SKM-1 treated with dmso at 0.1 percent for 144 hours (cell line): ENCODE data around the gene AEBP1.

Source experiments
- DNase-seq: peaks from one replicate; lab custom pipeline; 2025; ENCODE audit not compliant: unreplicated experiment; lab: John Stamatoyannopoulos, UW

Gene AEBP1

DNA sequence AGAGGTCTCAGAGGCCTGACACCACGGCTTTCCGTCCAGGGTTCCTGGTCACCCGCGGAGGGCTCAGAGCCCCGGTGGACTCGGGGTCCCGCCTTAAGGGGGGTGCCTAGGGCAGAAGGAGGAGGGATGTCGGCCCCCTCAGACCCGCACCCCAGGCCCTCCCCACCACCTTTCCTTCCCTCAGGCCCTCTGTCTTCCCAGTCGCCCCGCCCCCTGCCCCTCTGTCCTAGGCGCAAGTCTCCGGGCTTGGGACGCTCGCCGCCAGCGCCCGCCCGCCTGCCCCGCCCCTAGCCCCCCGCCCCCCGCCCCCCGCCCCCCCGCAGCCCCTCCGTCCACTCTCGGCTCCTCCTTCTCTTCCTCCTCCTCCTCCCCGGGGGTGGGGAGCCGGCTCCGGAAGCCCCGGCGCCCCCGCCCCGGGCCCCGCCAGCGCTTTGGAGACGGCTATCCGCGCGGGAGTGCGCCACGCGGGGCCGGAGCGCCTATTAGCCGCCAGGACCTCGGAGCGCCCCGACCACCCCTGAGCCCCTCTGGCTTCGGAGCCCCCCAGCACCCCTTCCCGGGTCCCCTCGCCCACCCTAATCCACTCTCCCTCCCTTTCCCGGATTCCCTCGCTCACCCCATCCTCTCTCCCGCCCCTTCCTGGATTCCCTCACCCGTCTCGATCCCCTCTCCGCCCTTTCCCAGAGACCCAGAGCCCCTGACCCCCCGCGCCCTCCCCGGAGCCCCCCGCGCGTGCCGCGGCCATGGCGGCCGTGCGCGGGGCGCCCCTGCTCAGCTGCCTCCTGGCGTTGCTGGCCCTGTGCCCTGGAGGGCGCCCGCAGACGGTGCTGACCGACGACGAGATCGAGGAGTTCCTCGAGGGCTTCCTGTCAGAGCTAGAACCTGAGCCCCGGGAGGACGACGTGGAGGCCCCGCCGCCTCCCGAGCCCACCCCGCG is at the start of gene AEBP1:
Gene AEBP1, plus strand, starts transcription at position 423 of the 937 bp plus-strand sequence. Its CDS starts 321 bp downstream, at position 744.
- DNase-seq, result no peak

DNA sequence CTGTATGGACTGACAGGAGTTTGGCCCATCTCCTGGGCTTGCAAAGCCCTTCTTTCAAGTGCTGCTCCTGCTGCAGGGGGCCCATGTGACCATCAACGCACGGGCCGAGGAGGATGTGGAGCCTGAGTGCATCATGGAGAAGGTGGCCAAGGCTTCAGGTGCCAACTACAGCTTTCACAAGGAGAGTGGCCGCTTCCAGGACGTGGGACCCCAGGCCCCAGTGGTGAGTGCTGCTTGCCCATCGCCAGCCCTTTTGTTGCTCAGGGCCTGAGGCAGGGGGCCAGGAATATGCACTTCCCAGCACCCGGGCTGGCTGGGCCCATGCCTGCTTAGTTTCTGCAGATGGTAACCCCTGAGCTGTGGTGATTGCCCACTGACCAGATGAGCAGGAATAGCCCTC is 47.5 kb upstream of the AEBP1 start:
- DNase-seq, result no peak

GRCh38 chr7:44057181-44057848 is 46.8 kb upstream of the AEBP1 start:
- no peak for DNase-seq

- DNase-seq, result no peak
Observed at GRCh38 chr7:44057849-44058758, 46.0 kb upstream of the AEBP1 start.

GRCh38 chr7:44058759-44059218 is 45.4 kb upstream of the AEBP1 start:
- no peak for DNase-seq

GRCh38 chr7:44059219-44060090 is 44.7 kb upstream of the AEBP1 start:
- no peak for DNase-seq

DNA sequence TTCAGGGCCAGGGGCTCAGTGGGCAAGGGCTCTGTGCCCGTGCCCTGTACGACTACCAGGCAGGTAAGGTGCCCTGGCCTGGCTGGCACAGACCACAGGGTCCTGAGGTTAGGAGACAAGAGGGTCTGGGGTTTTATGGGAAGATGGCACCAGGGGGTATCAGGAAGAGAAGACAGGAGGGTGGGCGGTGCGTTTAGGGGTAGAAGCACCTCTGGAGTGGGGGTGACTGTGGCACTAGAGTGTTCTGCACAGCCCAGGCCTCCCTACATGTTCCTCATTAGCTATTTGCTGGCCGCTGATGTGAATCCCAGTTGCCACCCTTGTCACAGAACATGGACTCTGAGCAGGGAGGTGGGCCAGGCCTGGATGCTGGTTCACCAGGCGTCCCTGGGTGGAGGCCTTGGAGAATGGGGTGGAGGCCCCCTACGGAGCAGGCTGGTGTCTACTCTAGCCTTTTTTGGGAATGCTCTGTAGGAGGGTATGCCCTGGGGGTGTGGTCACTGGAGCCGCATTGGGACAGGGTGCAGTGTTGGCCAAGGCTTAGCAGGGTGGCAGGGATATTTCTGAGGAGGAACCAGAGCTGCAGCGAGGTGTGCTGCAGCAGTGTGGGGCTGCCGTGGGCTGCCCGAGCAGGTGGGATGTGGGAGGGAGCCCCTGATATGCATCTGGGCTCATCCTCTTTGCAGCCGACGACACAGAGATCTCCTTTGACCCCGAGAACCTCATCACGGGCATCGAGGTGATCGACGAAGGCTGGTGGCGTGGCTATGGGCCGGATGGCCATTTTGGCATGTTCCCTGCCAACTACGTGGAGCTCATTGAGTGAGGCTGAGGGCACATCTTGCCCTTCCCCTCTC is 43.8 kb upstream of the AEBP1 start:
- no peak for DNase-seq

DNA sequence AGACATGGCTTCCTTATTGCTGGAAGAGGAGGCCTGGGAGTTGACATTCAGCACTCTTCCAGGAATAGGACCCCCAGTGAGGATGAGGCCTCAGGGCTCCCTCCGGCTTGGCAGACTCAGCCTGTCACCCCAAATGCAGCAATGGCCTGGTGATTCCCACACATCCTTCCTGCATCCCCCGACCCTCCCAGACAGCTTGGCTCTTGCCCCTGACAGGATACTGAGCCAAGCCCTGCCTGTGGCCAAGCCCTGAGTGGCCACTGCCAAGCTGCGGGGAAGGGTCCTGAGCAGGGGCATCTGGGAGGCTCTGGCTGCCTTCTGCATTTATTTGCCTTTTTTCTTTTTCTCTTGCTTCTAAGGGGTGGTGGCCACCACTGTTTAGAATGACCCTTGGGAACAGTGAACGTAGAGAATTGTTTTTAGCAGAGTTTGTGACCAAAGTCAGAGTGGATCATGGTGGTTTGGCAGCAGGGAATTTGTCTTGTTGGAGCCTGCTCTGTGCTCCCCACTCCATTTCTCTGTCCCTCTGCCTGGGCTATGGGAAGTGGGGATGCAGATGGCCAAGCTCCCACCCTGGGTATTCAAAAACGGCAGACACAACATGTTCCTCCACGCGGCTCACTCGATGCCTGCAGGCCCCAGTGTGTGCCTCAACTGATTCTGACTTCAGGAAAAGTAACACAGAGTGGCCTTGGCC is 43.0 kb upstream of the AEBP1 start:
- DNase-seq, result no peak

DNA sequence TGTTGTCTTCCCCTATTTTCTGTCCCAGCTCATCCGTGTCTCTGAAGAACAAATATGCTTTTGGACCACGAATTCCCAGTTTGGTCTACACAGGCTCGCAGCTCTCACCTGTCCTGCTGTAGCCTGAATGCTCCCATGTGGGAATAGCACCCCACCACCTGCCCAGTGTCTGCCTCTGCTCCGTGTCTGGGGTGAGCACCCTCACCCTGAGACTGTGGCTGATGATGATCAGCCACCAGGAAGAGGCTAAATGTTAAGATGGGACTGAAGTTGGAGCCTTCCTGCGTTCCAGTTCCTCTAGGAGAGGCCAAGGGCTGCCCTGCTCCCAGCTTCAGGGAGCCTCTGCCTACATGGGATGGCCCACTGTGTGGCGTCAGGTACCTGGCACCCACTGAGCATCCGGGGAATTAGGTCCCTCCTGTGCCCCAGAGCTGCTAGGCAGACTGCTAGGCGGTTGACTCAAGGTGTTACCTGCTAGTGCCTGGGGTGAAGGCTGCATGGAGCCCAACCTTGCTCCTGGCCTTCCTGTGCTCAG is 42.4 kb upstream of the AEBP1 start:
- DNase-seq, result no peak

DNA sequence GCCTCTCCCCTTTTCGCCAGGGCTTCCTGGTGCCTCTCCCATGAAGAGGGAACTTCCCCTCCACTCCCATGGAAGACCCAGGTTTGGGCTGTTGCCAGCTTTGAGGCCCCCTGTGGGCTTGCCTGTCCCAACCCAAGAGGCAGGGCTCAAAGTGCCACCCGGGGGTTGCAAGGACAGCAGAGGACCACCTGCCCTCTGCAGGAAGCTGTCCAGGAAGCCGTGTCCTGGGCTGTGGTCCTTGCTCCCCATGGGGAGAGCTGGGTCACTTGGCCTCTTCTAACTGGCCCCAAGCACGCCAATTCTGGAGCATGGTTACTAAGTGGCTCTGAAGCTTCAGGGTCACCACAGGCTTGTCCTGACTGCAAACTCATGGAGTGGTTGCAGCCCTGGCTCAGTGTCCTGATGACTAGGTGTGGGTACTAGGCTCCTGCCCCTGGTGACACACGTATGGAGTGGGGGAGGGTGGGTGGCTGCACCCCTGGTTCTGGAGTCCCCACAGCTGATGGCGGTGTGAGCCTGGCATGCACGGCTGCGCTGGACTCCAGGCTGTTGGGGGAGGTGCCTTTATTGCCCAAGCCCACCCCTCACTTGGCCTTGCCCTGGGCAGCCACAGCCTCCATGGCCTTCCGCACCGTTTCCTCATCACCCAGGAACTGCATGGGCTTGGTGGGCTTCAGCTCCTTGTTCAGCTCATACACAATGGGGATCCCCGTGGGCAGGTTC is 41.8 kb upstream of the AEBP1 start:
- DNase-seq, result no peak

- DNase-seq, result no peak
Observed at GRCh38 chr7:44062903-44063295, 41.2 kb upstream of the AEBP1 start.

- DNase-seq, result no peak
Observed at GRCh38 chr7:44063547-44063893, 40.6 kb upstream of the AEBP1 start.

GRCh38 chr7:44063894-44064651 is 40.1 kb upstream of the AEBP1 start:
- no peak for DNase-seq

- DNase-seq, result no peak
Observed at GRCh38 chr7:44064791-44065430, 39.2 kb upstream of the AEBP1 start.

DNA sequence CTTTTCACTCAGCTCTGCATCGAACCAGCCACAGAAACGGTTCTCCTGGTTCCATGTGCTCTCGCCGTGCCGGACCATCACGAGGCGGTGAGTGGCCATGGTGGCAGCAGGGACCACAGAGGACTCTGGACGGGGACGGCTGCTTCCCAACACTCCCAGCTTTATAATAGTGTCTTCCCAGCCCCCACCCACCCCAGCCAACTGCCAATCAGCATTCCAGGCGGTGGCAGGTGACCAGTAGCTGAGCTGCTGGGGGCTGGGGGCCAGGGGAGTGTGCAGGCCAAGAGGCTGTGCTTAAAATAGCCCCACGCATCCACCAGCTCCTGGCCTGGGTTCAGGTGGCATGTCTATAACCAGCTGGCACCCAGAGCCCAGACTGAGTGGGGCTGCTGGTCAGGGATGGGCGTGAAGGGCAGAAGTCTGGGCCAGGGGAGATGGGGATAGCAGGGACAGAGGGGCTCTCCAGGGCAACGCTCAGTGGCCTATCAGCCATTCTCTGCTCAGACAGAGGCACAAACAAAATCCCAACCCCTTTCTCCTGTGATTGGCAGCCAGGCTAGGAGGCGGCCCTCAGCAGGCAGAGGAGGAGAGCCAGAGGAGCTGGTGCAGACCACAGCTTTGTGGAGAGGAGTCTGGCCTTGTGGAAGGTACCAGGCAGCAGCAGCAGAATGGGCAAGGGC is 38.6 kb upstream of the AEBP1 start, which contains the start of gene PGAM2:
Gene PGAM2, minus strand, starts transcription at position 137 of the 680 bp plus-strand sequence. Its CDS starts 38 bp downstream, at position 99.
- DNase-seq, result no peak

- DNase-seq, result no peak
Observed at GRCh38 chr7:44066111-44066460, 38.1 kb upstream of the AEBP1 start.
